OCI-LY7 (cell line): Measurements from ENCODE around the gene RFWD3.

Experiments used
- EZH2phosphoT487 ChIP-seq: fragments of 200-600 bp; sonication (generic); IDR thresholded peaks from 2 replicates; pipeline ENCODE4 v1.6.1; 2018; ENCODE audit warnings: low read depth, borderline replicate concordance, mild to moderate bottlenecking, mixed run types, antibody characterized with exemption, low read length, moderate library complexity, mixed read lengths
- TF ChIP-seq, protein P1 (sequence below): fragments of 200-600 bp; sonication (generic); conservative IDR thresholded peaks from 2 replicates; pipeline ENCODE4 v1.5.1; 2014; ENCODE audit warnings: mild to moderate bottlenecking, antibody characterized with exemption, low read length, moderate library complexity, mixed read lengths

DNA sequence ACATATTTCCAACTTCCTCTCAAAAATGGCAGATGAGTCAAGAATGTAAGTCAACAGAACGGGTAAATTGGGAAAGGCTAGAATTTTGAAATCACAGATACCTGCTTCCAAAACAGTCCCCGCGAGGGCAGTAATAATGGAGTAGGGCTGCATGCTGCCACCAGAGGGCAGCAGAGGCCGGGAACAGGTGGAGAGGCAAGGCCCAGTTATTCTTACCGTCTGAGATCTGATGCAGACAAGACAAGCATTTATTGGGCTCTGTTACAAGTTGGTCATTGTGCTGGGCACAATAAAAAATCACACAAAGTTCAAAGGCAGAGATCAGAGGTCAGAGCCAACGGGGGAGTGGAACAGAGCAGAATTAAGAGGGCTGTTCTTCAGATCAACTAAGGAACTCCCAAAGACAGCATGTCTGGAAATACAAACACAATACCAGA, 42.8 kb upstream of the RFWD3 start:
- TF ChIP-seq, protein P1, sequence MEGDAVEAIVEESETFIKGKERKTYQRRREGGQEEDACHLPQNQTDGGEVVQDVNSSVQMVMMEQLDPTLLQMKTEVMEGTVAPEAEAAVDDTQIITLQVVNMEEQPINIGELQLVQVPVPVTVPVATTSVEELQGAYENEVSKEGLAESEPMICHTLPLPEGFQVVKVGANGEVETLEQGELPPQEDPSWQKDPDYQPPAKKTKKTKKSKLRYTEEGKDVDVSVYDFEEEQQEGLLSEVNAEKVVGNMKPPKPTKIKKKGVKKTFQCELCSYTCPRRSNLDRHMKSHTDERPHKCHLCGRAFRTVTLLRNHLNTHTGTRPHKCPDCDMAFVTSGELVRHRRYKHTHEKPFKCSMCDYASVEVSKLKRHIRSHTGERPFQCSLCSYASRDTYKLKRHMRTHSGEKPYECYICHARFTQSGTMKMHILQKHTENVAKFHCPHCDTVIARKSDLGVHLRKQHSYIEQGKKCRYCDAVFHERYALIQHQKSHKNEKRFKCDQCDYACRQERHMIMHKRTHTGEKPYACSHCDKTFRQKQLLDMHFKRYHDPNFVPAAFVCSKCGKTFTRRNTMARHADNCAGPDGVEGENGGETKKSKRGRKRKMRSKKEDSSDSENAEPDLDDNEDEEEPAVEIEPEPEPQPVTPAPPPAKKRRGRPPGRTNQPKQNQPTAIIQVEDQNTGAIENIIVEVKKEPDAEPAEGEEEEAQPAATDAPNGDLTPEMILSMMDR, result peak; percentile 100
- no peak for TF ChIP-seq EZH2phosphoT487
